Tibial nerve (tissue), 3 donors: ENCODE results near the gene TBC1D14.

Experiments used
- CTCF ChIP-seq, 5 experiments: fragments of 200-600 bp in 3 of 5; fragments of 450-650 bp in 2 of 5; sonication (generic) in 3 of 5; IDR thresholded peaks; one replicate each; pipeline ENCODE4 v1.5.1; 2016 to 2019; ENCODE audit warnings: antibody characterized with exemption in 5 of 5, mild to moderate bottlenecking in 3 of 5, moderate library complexity in 2 of 5
- POLR2A ChIP-seq, 2 donors: fragments of 450-650 bp; IDR thresholded peaks; one replicate each; pipeline ENCODE4 v1.6.1; 2017; ENCODE audit warnings: antibody characterized with exemption in 2 of 2, mild to moderate bottlenecking in 2 of 2, moderate library complexity in 2 of 2

- no peak for TF ChIP-seq CTCF (IDR thresholded peaks at IDR 0.05)
- TF ChIP-seq POLR2A (IDR thresholded peaks at IDR 0.05) = no peak
Measured at GRCh38 chr4:6951880-6952381, 42.3 kb downstream of the TBC1D14 start.
